Panc1 (cell line): ENCODE results near the gene TMEM45B. TPM values are rescaled to one million over a fixed set of nuclear protein-coding genes. Genes with fewer than 3 reads are reported as not detected.
A peak's percentile ranks its signal among the peaks of the same experiment; 100 is the strongest.

Source experiments
- ATAC-seq: fragments of 200-7000 bp; cut with Tn5 transposase; 2 replicates; pipeline ENCODE4 v1.9.1; 2020; ENCODE audit warnings: mild to moderate bottlenecking, moderate library complexity
- BruUV-seq: library from RNA; stranded (reverse); fragments of 400-500 nt; replicated peaks from 2 replicates; lab custom pipeline; 2021; lab: Mats Ljungman, UMichigan
- CTCF ChIA-PET: fragments of 300-600 bp; sonication (Branson Sonifier 250); formaldehyde crosslinking; loops from one replicate; lab custom pipeline; 2022; ENCODE audit warnings: antibody characterized with exemption; lab: Charles Lee
- POLR2A ChIA-PET: fragments of 300-600 bp; sonication (Branson Sonifier 250); formaldehyde crosslinking; loops from one replicate; lab custom pipeline; 2022; ENCODE audit warnings: antibody characterized with exemption; lab: Charles Lee
- DNase-seq: peaks from one replicate; pipeline ENCODE4 v3.0.0-alpha.2; 2010; ENCODE audit warnings: low read depth, low spot score
- H3K27ac ChIP-seq: 2 replicates; pipeline ENCODE4 v1.5.1; 2011; ENCODE audit warnings: mild to moderate bottlenecking, low read length, inconsistent platforms
- H3K27me3 ChIP-seq: fragments of 200-500 bp; sonication (Bioruptor generic); 2 replicates; pipeline ENCODE4 v1.6.0; 2014; ENCODE audit warnings: low read length, inconsistent platforms; ENCODE audit not compliant: control insufficient read depth, insufficient read depth
- H3K36me3 ChIP-seq: fragments of 200-500 bp; sonication (Bioruptor generic); 2 replicates; pipeline ENCODE4 v1.5.1; 2014; ENCODE audit warnings: inconsistent platforms, mild to moderate bottlenecking, low read length, moderate library complexity; ENCODE audit not compliant: control insufficient read depth, insufficient read depth
- H3K4me1 ChIP-seq: 2 replicates; pipeline ENCODE4 v1.5.1; 2011; ENCODE audit warnings: inconsistent platforms, mild to moderate bottlenecking, low read length, moderate library complexity; ENCODE audit not compliant: control insufficient read depth, insufficient read depth
- H3K4me3 ChIP-seq, 2 experiments: 2 replicates each; pipeline ENCODE4 v1.5.1; 2011 to 2012; ENCODE audit warnings: low read depth in 2 of 2, low read length in 2 of 2, mild to moderate bottlenecking in 2 of 2, inconsistent platforms in 1 of 2, moderate library complexity in 1 of 2
- H3K9me3 ChIP-seq: fragments of 200-500 bp; sonication (Bioruptor generic); 2 replicates; pipeline ENCODE4 v1.5.1; 2014; ENCODE audit warnings: low read depth, mild to moderate bottlenecking, inconsistent platforms, low read length, moderate library complexity; ENCODE audit not compliant: control insufficient read depth, insufficient read depth
- POLR2AphosphoS5 ChIP-seq: IDR thresholded peaks from 2 replicates; pipeline ENCODE4 v1.6.1; 2012; ENCODE audit warnings: mild to moderate bottlenecking, low read depth, low read length, moderate library complexity
- SIN3A ChIP-seq: IDR thresholded peaks from 2 replicates; pipeline ENCODE4 v1.6.1; 2012; ENCODE audit warnings: low read depth, mild to moderate bottlenecking, low read length, moderate library complexity, borderline replicate concordance; ENCODE audit not compliant: insufficient read depth
- TCF7L2 ChIP-seq: IDR thresholded peaks from 2 replicates; pipeline ENCODE4 v1.6.1; 2011; ENCODE audit warnings: mild to moderate bottlenecking, low read depth, low read length, inconsistent platforms
- in situ Hi-C: cut with HindIII; loops from 2 replicates; pipeline ENCODE4 v1.10.0; 2016; ENCODE audit warnings: low sequenced_read_pairs, low pct_unique_long_range_greater_than_20kb
- intact Hi-C: fragments of 100-400 bp; cut with micrococcal nuclease; formaldehyde crosslinking; loops from one replicate; pipeline ENCODE4 v1.10.0; 2022; ENCODE audit not compliant: unreplicated experiment
- total RNA-seq: library from RNA; stranded (reverse); gene quantifications from one replicate; pipeline ENCODE4 v1.2.1, GENCODE V29; 2021; ENCODE audit not compliant: unreplicated experiment
- TF ChIP-seq, protein P1 (sequence below): fragments of 450-650 bp; IDR thresholded peaks from 2 replicates; pipeline ENCODE4 v1.5.1; 2017; ENCODE audit warnings: mild to moderate bottlenecking
- TF ChIP-seq, protein P2 (sequence below), 2 experiments: IDR thresholded peaks; 2 replicates each; pipeline ENCODE4 v1.6.1; 2011 to 2012; ENCODE audit warnings: low read depth in 2 of 2, control low read depth in 1 of 2, low read length in 1 of 2, mild to moderate bottlenecking in 1 of 2, moderate library complexity in 1 of 2; ENCODE audit not compliant: insufficient read depth in 1 of 2

Gene TMEM45B
- total RNA-seq, 1 experiment from 2014 or later = 2.6 TPM

GRCh38 chr11:129856036-129856435 lies 40.4 kb downstream of the TMEM45B start:
- no peak overlapping the region for H3K4me3 ChIP-seq
- no peak for ATAC-seq
- POLR2A ChIA-PET = no interaction called here
- CTCF ChIA-PET = no interaction called here
- TF ChIP-seq, protein P1, sequence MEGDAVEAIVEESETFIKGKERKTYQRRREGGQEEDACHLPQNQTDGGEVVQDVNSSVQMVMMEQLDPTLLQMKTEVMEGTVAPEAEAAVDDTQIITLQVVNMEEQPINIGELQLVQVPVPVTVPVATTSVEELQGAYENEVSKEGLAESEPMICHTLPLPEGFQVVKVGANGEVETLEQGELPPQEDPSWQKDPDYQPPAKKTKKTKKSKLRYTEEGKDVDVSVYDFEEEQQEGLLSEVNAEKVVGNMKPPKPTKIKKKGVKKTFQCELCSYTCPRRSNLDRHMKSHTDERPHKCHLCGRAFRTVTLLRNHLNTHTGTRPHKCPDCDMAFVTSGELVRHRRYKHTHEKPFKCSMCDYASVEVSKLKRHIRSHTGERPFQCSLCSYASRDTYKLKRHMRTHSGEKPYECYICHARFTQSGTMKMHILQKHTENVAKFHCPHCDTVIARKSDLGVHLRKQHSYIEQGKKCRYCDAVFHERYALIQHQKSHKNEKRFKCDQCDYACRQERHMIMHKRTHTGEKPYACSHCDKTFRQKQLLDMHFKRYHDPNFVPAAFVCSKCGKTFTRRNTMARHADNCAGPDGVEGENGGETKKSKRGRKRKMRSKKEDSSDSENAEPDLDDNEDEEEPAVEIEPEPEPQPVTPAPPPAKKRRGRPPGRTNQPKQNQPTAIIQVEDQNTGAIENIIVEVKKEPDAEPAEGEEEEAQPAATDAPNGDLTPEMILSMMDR = no peak
- TF ChIP-seq SIN3A (no peak), TCF7L2 (no peak), POLR2AphosphoS5 (no peak)
- TF ChIP-seq, protein P2, sequence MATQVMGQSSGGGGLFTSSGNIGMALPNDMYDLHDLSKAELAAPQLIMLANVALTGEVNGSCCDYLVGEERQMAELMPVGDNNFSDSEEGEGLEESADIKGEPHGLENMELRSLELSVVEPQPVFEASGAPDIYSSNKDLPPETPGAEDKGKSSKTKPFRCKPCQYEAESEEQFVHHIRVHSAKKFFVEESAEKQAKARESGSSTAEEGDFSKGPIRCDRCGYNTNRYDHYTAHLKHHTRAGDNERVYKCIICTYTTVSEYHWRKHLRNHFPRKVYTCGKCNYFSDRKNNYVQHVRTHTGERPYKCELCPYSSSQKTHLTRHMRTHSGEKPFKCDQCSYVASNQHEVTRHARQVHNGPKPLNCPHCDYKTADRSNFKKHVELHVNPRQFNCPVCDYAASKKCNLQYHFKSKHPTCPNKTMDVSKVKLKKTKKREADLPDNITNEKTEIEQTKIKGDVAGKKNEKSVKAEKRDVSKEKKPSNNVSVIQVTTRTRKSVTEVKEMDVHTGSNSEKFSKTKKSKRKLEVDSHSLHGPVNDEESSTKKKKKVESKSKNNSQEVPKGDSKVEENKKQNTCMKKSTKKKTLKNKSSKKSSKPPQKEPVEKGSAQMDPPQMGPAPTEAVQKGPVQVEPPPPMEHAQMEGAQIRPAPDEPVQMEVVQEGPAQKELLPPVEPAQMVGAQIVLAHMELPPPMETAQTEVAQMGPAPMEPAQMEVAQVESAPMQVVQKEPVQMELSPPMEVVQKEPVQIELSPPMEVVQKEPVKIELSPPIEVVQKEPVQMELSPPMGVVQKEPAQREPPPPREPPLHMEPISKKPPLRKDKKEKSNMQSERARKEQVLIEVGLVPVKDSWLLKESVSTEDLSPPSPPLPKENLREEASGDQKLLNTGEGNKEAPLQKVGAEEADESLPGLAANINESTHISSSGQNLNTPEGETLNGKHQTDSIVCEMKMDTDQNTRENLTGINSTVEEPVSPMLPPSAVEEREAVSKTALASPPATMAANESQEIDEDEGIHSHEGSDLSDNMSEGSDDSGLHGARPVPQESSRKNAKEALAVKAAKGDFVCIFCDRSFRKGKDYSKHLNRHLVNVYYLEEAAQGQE (IDR thresholded peaks at IDR 0.05; ENCODE audit: insufficient read depth in 1 of 2, low read depth in 2 of 2, low read length in 1 of 2) = no peak
- no peak overlapping the region for H3K27ac ChIP-seq
- in situ Hi-C loops = no loop called here
- BruUV-seq = no TSS peak
- no peak for DNase-seq
- H3K9me3 ChIP-seq = no peaks in the 10 kb centered on the region
- peaks cover 10% of the 10 kb centered on the region for H3K4me1 ChIP-seq
- peaks cover 2% of the 10 kb centered on the region; the same call in 1 of the 2 replicates for H3K36me3 ChIP-seq
- intact Hi-C loops = no loop called here
- H3K27me3 ChIP-seq = no peaks in the 10 kb centered on the region

DNA sequence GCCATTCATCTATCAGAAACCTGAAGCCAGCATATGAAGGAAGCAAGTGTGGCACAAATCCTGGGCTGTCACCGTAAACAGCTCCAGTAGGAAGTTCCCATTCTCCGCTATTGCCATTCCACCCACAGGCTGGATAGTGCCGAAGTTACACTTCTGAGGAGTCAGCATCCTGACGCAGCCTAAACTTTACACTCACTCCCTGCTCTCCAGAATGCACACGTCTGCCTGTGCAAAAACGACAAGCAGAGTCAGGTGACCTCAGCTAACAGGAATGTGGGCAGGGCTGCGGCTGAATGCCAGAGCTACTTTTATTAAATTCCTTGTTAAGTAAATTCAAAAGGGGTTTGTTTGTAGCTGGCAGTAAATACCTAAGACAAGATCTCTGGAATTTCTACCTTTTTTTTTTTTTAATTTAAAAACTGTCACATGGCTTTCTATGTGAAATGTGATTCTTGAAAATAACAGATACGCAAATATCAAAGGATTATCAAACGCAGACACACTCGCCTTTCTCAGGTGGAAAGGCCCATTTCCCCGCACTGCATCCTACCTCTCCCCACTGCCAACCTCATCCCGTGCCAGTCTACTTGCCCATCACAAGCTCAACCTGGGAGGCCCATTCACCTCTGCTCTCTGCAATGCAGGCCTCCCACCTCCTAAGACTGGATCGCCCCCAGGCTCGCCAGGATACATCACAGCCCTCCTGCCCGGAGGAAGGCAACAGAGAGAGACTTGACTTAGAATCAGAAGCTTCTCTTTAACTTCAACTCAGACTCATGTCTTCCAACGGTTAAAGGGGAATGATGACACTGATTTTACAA lies 46.3 kb downstream of the TMEM45B start:
- intact Hi-C loops = no loop called here
- peak; percentile 83 for DNase-seq
- Histone ChIP-seq H3K9me3 (no peaks in the 10 kb centered on the region), H3K36me3 (peaks cover 3% of the 10 kb centered on the region; the same call in 1 of the 2 replicates), H3K27me3 (no peaks in the 10 kb centered on the region), H3K4me1 (peaks cover 27% of the 10 kb centered on the region), H3K27ac (peak overlapping the region; percentile 77), H3K4me3 (no peak overlapping the region)
- in situ Hi-C loops = no loop called here
- ChIA-PET POLR2A (interaction anchor here (0.5 to 0.6 kb wide), 3 partner anchors 33 to 465 kb away, joined by 3 to 4 read pairs (median 4); partner anchors contain the start of gene NFRKB), CTCF (interaction anchor here (0.7 kb wide), 2 partner anchors 175 to 359 kb away, joined by 4 to 5 read pairs; no protein-coding TSS in a partner anchor)
- BruUV-seq = no TSS peak
- ATAC-seq = peak; percentile 93
- TF ChIP-seq, protein P2 (IDR thresholded peaks at IDR 0.05; ENCODE audit: insufficient read depth in 1 of 2, low read depth in 2 of 2, low read length in 1 of 2) = no peak
- TF ChIP-seq POLR2AphosphoS5 (peak; percentile 47; the same call in 1 of the 2 replicates), TCF7L2 (peak; percentile 93)
